HepG2 (cell line): ENCODE results near the gene MACROD2. TPM values are rescaled to one million over a fixed set of nuclear protein-coding genes. Genes with fewer than 3 reads are reported as not detected.
A peak's percentile ranks its signal among the peaks of the same experiment; 100 is the strongest.

Experiments
- ATF5 ChIP-seq: sonication (generic); formaldehyde crosslinking; IDR thresholded peaks from 2 replicates; pipeline ENCODE4 v1.4.0; 2020; ENCODE audit warnings: mild to moderate bottlenecking, low read depth, missing genetic modification reagents
- DMTF1 ChIP-seq: sonication (generic); formaldehyde crosslinking; IDR thresholded peaks from 2 replicates; pipeline ENCODE4 v1.4.0; 2020; ENCODE audit warnings: mild to moderate bottlenecking, missing genetic modification reagents
- HIVEP1 ChIP-seq: sonication (generic); formaldehyde crosslinking; IDR thresholded peaks from 2 replicates; pipeline ENCODE4 v1.4.0; 2020; ENCODE audit warnings: mild to moderate bottlenecking, missing genetic modification reagents
- MAFG ChIP-seq: sonication (generic); formaldehyde crosslinking; IDR thresholded peaks from 2 replicates; pipeline ENCODE4 v1.5.1; 2020; ENCODE audit warnings: mild to moderate bottlenecking, missing genetic modification reagents
- NFKBIZ ChIP-seq: IDR thresholded peaks from 2 replicates; pipeline ENCODE4 v1.6.1; 2018; ENCODE audit warnings: missing genetic modification reagents, missing compliant biosample characterization
- NR0B2 ChIP-seq: sonication (generic); formaldehyde crosslinking; IDR thresholded peaks from 2 replicates; pipeline ENCODE4 v1.4.0; 2020; ENCODE audit warnings: mild to moderate bottlenecking, missing genetic modification reagents
- RARA ChIP-seq: IDR thresholded peaks from 2 replicates; pipeline ENCODE4 v1.6.1; 2016; ENCODE audit warnings: missing genetic modification reagents, missing compliant biosample characterization
- SCMH1 ChIP-seq: sonication (generic); formaldehyde crosslinking; IDR thresholded peaks from 2 replicates; pipeline ENCODE4 v1.9.0; 2021; ENCODE audit warnings: missing genetic modification reagents, mild to moderate bottlenecking, borderline replicate concordance
- ZKSCAN8 ChIP-seq: IDR thresholded peaks from 2 replicates; pipeline ENCODE4 v1.6.1; 2016; ENCODE audit warnings: borderline replicate concordance, missing genetic modification reagents, missing compliant biosample characterization
- ZNF101 ChIP-seq: sonication (generic); formaldehyde crosslinking; IDR thresholded peaks from 2 replicates; pipeline ENCODE4 v1.4.0; 2020; ENCODE audit warnings: mild to moderate bottlenecking, low read depth, missing genetic modification reagents, borderline replicate concordance
- ZNF230 ChIP-seq: sonication (generic); formaldehyde crosslinking; IDR thresholded peaks from 2 replicates; pipeline ENCODE4 v1.4.0; 2020; ENCODE audit warnings: mild to moderate bottlenecking, missing genetic modification reagents
- ZNF629 ChIP-seq: sonication (generic); formaldehyde crosslinking; conservative IDR thresholded peaks from 2 replicates; pipeline ENCODE4 v1.5.0; 2020; ENCODE audit warnings: missing genetic modification reagents
- polyA plus RNA-seq, 8 experiments: library from polyadenylated mRNA; depleted of rRNA in 3 of 8; stranded (reverse) in 7 of 8; unstranded in 1 of 8; fragments of >200 nt; fragmentation: Illumina TruSeq in 4 of 8; extraction: Trizol in 4 of 8; gene quantifications; 2 replicates each; pipeline versions ENCODE4 v1.2.1 to v1.2.3, GENCODE V29; 2011 to 2016; ENCODE audit warnings: low read depth in 4 of 8, missing spikeins in 1 of 8, mixed read lengths in 1 of 8; ENCODE audit not compliant: insufficient read depth in 1 of 8
- total RNA-seq, 5 experiments: library from RNA; depleted of rRNA; stranded (reverse); fragments of >200 nt; fragmentation: Illumina TruSeq; extraction: Trizol; gene quantifications; 2 replicates each; pipeline ENCODE4 v1.2.3, GENCODE V29; 2016; ENCODE audit warnings: low read depth in 1 of 5
- TF ChIP-seq, protein P1 (sequence below): sonication (generic); formaldehyde crosslinking; IDR thresholded peaks from 2 replicates; pipeline ENCODE4 v1.4.0; 2020; ENCODE audit warnings: mild to moderate bottlenecking, low read depth, missing genetic modification reagents
- TF ChIP-seq, protein P2 (sequence below): sonication (generic); formaldehyde crosslinking; IDR thresholded peaks from 2 replicates; pipeline ENCODE4 v1.4.0; 2020; ENCODE audit warnings: missing genetic modification reagents; ENCODE audit errors: not compliant biosample characterization
- TF ChIP-seq, protein P3 (sequence below), 2 experiments: sonication (generic) in 1 of 2; formaldehyde crosslinking in 1 of 2; IDR thresholded peaks; 2 replicates each; pipeline versions ENCODE4 v1.4.0 to v1.6.1; 2018 to 2020; ENCODE audit warnings: missing genetic modification reagents in 2 of 2, borderline replicate concordance in 1 of 2, low read depth in 1 of 2, mild to moderate bottlenecking in 1 of 2, missing biosample characterization in 1 of 2
- TF ChIP-seq, protein P4 (sequence below): sonication (generic); formaldehyde crosslinking; IDR thresholded peaks from 2 replicates; pipeline ENCODE4 v1.5.0; 2020; ENCODE audit warnings: missing genetic modification reagents
- TF ChIP-seq, protein P5 (sequence below): sonication (generic); formaldehyde crosslinking; IDR thresholded peaks from 2 replicates; pipeline ENCODE4 v1.8.1; 2023; ENCODE audit warnings: mild to moderate bottlenecking, inconsistent platforms, moderate library complexity, missing genetic modification reagents, borderline replicate concordance

MACROD2 gene
- total and polyA plus RNA-seq, 2 of the 13 experiments (the other 11 are each of a cell fraction or from before 2014, with no cell fraction given), result 0.13 to 0.51 TPM

- TF ChIP-seq, protein P1, sequence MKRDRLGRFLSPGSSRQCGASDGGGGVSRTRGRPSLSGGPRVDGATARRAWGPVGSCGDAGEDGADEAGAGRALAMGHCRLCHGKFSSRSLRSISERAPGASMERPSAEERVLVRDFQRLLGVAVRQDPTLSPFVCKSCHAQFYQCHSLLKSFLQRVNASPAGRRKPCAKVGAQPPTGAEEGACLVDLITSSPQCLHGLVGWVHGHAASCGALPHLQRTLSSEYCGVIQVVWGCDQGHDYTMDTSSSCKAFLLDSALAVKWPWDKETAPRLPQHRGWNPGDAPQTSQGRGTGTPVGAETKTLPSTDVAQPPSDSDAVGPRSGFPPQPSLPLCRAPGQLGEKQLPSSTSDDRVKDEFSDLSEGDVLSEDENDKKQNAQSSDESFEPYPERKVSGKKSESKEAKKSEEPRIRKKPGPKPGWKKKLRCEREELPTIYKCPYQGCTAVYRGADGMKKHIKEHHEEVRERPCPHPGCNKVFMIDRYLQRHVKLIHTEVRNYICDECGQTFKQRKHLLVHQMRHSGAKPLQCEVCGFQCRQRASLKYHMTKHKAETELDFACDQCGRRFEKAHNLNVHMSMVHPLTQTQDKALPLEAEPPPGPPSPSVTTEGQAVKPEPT (CRISPR knock-in tag), result no peak
- no peak for TF ChIP-seq SCMH1 (CRISPR knock-in tag)
- TF ChIP-seq RARA (CRISPR knock-in tag), result peak; percentile 93
- TF ChIP-seq, protein P2, sequence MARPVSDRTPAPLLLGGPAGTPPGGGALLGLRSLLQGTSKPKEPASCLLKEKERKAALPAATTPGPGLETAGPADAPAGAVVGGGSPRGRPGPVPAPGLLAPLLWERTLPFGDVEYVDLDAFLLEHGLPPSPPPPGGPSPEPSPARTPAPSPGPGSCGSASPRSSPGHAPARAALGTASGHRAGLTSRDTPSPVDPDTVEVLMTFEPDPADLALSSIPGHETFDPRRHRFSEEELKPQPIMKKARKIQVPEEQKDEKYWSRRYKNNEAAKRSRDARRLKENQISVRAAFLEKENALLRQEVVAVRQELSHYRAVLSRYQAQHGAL (CRISPR knock-in tag), result no peak
- TF ChIP-seq ATF5 (CRISPR knock-in tag), result no peak
- no peak for TF ChIP-seq ZNF629
- TF ChIP-seq, protein P3, sequence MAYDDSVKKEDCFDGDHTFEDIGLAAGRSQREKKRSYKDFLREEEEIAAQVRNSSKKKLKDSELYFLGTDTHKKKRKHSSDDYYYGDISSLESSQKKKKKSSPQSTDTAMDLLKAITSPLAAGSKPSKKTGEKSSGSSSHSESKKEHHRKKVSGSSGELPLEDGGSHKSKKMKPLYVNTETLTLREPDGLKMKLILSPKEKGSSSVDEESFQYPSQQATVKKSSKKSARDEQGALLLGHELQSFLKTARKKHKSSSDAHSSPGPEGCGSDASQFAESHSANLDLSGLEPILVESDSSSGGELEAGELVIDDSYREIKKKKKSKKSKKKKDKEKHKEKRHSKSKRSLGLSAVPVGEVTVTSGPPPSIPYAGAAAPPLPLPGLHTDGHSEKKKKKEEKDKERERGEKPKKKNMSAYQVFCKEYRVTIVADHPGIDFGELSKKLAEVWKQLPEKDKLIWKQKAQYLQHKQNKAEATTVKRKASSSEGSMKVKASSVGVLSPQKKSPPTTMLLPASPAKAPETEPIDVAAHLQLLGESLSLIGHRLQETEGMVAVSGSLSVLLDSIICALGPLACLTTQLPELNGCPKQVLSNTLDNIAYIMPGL (CRISPR knock-in tag; IDR thresholded peaks at IDR 0.05; ENCODE audit: borderline replicate concordance in 1 of 2, low read depth in 1 of 2), result no peak
- TF ChIP-seq, protein P4, sequence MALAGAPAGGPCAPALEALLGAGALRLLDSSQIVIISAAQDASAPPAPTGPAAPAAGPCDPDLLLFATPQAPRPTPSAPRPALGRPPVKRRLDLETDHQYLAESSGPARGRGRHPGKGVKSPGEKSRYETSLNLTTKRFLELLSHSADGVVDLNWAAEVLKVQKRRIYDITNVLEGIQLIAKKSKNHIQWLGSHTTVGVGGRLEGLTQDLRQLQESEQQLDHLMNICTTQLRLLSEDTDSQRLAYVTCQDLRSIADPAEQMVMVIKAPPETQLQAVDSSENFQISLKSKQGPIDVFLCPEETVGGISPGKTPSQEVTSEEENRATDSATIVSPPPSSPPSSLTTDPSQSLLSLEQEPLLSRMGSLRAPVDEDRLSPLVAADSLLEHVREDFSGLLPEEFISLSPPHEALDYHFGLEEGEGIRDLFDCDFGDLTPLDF, result no peak
- no peak for TF ChIP-seq HIVEP1 (CRISPR knock-in tag)
- TF ChIP-seq ZNF101 (CRISPR knock-in tag), result no peak
- TF ChIP-seq, protein P5, sequence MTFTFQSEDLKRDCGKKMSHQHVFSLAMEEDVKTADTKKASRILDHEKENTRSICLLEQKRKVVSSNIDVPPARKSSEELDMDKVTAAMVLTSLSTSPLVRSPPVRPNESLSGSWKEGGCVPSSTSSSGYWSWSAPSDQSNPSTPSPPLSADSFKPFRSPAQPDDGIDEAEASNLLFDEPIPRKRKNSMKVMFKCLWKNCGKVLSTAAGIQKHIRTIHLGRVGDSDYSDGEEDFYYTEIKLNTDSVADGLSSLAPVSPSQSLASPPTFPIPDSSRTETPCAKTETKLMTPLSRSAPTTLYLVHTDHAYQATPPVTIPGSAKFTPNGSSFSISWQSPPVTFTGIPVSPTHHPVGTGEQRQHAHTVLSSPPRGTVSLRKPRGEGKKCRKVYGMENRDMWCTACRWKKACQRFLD, result no peak
- no peak for TF ChIP-seq NR0B2 (CRISPR knock-in tag)
- no peak for TF ChIP-seq MAFG (CRISPR knock-in tag)
- no peak for TF ChIP-seq ZNF230
- TF ChIP-seq ZKSCAN8 (CRISPR knock-in tag), result 0 out of 2 replicates have a peak, but pooled peaks have one; percentile 22
- TF ChIP-seq DMTF1 (CRISPR knock-in tag), result no peak
- no peak for TF ChIP-seq NFKBIZ (CRISPR knock-in tag)
Measured at GRCh38 chr20:15158533-15158932, 1163.2 kb downstream of the MACROD2 start (continued).
